Measurements from ENCODE around the gene GPR18. TPM values are rescaled to one million over a fixed set of nuclear protein-coding genes. Genes with fewer than 3 reads are reported as not detected.

The GPR18 gene
- total RNA-seq, 1 experiment from 2014 or later = not detected

- H3K9me3 ChIP-seq (ENCODE audit: control insufficient read depth in 1 of 2, insufficient read depth in 1 of 2, low read depth in 1 of 2, low read length in 2 of 2) = no peaks in the 10 kb centered on the region
- TF ChIP-seq EZH2phosphoT487 (IDR thresholded peaks at IDR 0.05; ENCODE audit: borderline replicate concordance) = no peak
- TF ChIP-seq SIN3A (IDR thresholded peaks at IDR 0.05; ENCODE audit: low read depth) = no peak
- TF ChIP-seq CEBPB (IDR thresholded peaks at IDR 0.05; ENCODE audit: low read depth) = no peak
- no peak for DNase-seq (ENCODE audit: low read depth, low spot score)
- ATAC-seq = no peak
- H3K4me2 ChIP-seq (ENCODE audit: low read length) = no peak overlapping the region
- intact Hi-C loops (cut with micrococcal nuclease) = no loop called here
- H3K27ac ChIP-seq (ENCODE audit: low read depth, low read length) = no peak overlapping the region
- ChIA-PET RAD21 (ENCODE audit: low non-redundant PET in 1 of 2, low total read pairs in 2 of 2, uncharacterized antibody in 2 of 2, unreplicated experiment in 2 of 2) (no interaction called here), POLR2A (no interaction called here), CTCF (no interaction called here)
- H3K27me3 ChIP-seq (ENCODE audit: insufficient read depth, low read length) = no peaks in the 10 kb centered on the region
- BruUV-seq (replicated peaks) = no TSS peak
- H3K36me3 ChIP-seq (ENCODE audit: control insufficient read depth in 1 of 2, insufficient read depth in 2 of 2, low read length in 2 of 2) = no peaks in the 10 kb centered on the region; a peak in 1 of 4 replicates
- no peak overlapping the region for H2AFZ ChIP-seq (ENCODE audit: low read depth, low read length, poor library complexity, severe bottlenecking)
- no peaks in the 10 kb centered on the region for H3K9me2 ChIP-seq (ENCODE audit: insufficient read depth)
- no peak overlapping the region for H3K9ac ChIP-seq (ENCODE audit: low read length)
- peaks cover 0 to 4% of the 10 kb centered on the region in 2 experiments; a peak in 1 of 4 replicates for H3K4me1 ChIP-seq (ENCODE audit: control insufficient read depth in 1 of 2, insufficient read depth in 2 of 2, low read length in 2 of 2)
- peaks cover 14% of the 10 kb centered on the region; the same call in 1 of the 2 replicates for H3K79me2 ChIP-seq (ENCODE audit: insufficient read depth, low read length)
- H3K4me3 ChIP-seq (replicated peaks in 1 of 2; ENCODE audit: low read depth in 1 of 2, low read length in 2 of 2) = no peak overlapping the region
- no peaks in the 10 kb centered on the region for H4K20me1 ChIP-seq (ENCODE audit: insufficient read depth)
Observed at GRCh38 chr13:99294958-99295357, 36.8 kb upstream of the GPR18 start.

- no peak overlapping the region for H3K27ac ChIP-seq (ENCODE audit: low read depth, low read length)
- no peak overlapping the region for H2AFZ ChIP-seq (ENCODE audit: low read depth, low read length, poor library complexity, severe bottlenecking)
- TF ChIP-seq REST (IDR thresholded peaks at IDR 0.05; ENCODE audit: low read depth) (no peak), ZNF274 (IDR thresholded peaks at IDR 0.05; ENCODE audit: low read depth, low read length) (no peak), ATF3 (IDR thresholded peaks at IDR 0.05) (no peak), CEBPB (IDR thresholded peaks at IDR 0.05; ENCODE audit: low read depth) (no peak), MAX (IDR thresholded peaks at IDR 0.05) (no peak), ZFX (IDR thresholded peaks at IDR 0.05) (no peak), TCF7L2 (IDR thresholded peaks at IDR 0.05; ENCODE audit: borderline replicate concordance, extremely low read depth, insufficient read depth, insufficient read length) (no peak), SIN3A (IDR thresholded peaks at IDR 0.05; ENCODE audit: low read depth) (no peak), ZBTB33 (IDR thresholded peaks at IDR 0.05; ENCODE audit: extremely low read depth, insufficient replicate concordance, low read length) (no peak), SRF (IDR thresholded peaks at IDR 0.05; ENCODE audit: low read depth) (no peak), EZH2phosphoT487 (IDR thresholded peaks at IDR 0.05; ENCODE audit: borderline replicate concordance) (no peak)
- ChIA-PET RAD21 (ENCODE audit: low non-redundant PET in 1 of 2, low total read pairs in 2 of 2, uncharacterized antibody in 2 of 2, unreplicated experiment in 2 of 2) (no interaction called here), POLR2A (no interaction called here), CTCF (interaction anchor here (1.1 kb wide), 1 partner anchor 28 kb away, joined by 3 read pairs; no protein-coding TSS in a partner anchor)
- peaks cover 12% of the 10 kb centered on the region; the same call in 1 of the 2 replicates for H3K79me2 ChIP-seq (ENCODE audit: insufficient read depth, low read length)
- no peaks in the 10 kb centered on the region for H3K27me3 ChIP-seq (ENCODE audit: insufficient read depth, low read length)
- H3K4me2 ChIP-seq (ENCODE audit: low read length) = no peak overlapping the region
- BruUV-seq (replicated peaks) = no TSS peak
- no peak for ATAC-seq
- intact Hi-C loops (cut with micrococcal nuclease) = no loop called here
- H3K4me1 ChIP-seq (ENCODE audit: control insufficient read depth in 1 of 2, insufficient read depth in 2 of 2, low read length in 2 of 2) = no peaks in the 10 kb centered on the region
- no peaks in the 10 kb centered on the region for H3K9me3 ChIP-seq (ENCODE audit: control insufficient read depth in 1 of 2, insufficient read depth in 1 of 2, low read depth in 1 of 2, low read length in 2 of 2)
- H3K36me3 ChIP-seq (ENCODE audit: control insufficient read depth in 1 of 2, insufficient read depth in 2 of 2, low read length in 2 of 2) = no peaks in the 10 kb centered on the region; a peak in 1 of 4 replicates
- H3K9me2 ChIP-seq (ENCODE audit: insufficient read depth) = no peaks in the 10 kb centered on the region
- H4K20me1 ChIP-seq (ENCODE audit: insufficient read depth) = no peaks in the 10 kb centered on the region
- H3K9ac ChIP-seq (ENCODE audit: low read length) = no peak overlapping the region
- no peak for DNase-seq (ENCODE audit: low read depth, low spot score)
- no peak overlapping the region for H3K4me3 ChIP-seq (replicated peaks in 1 of 2; ENCODE audit: low read depth in 1 of 2, low read length in 2 of 2)
Observed at GRCh38 chr13:99294198-99294597, 36.0 kb upstream of the GPR18 start.
